SU-DHL-6 (cell line): ENCODE results near the gene SRGAP3.

Source experiments
- H2AFZ ChIP-seq: fragments of 200-600 bp; sonication (generic); 2 replicates; pipeline ENCODE4 v1.6.1; 2014; ENCODE audit warnings: low read depth, mild to moderate bottlenecking, moderate library complexity, mixed read lengths, antibody characterized with exemption, low read length; ENCODE audit not compliant: severe bottlenecking
- H3F3A ChIP-seq: fragments of 200-600 bp; shearing (Covaris generic); 2 replicates; pipeline ENCODE4 v1.6.0; 2016; ENCODE audit warnings: antibody characterized with exemption, mild to moderate bottlenecking; ENCODE audit not compliant: insufficient read depth
- H3K27ac ChIP-seq: fragments of 200-600 bp; sonication (generic); 2 replicates; pipeline ENCODE4 v1.5.1; 2016; ENCODE audit warnings: low read depth, mild to moderate bottlenecking, low read length, moderate library complexity, mixed read lengths
- H3K27me3 ChIP-seq: fragments of 200-600 bp; sonication (generic), shearing (Covaris generic); 2 replicates; pipeline ENCODE4 v1.6.0; 2014; ENCODE audit warnings: mild to moderate bottlenecking, low read length
- H3K36me3 ChIP-seq: fragments of 200-600 bp; sonication (generic); 2 replicates; pipeline ENCODE4 v1.6.1; 2014; ENCODE audit warnings: mild to moderate bottlenecking, low read length, mixed read lengths
- H3K4me2 ChIP-seq: fragments of 300-600, 200-600 bp; shearing (Covaris generic), sonication (generic); 2 replicates; pipeline ENCODE4 v1.6.0; 2014; ENCODE audit warnings: low read length, low read depth, mild to moderate bottlenecking; ENCODE audit not compliant: poor library complexity, severe bottlenecking
- H3K4me3 ChIP-seq: fragments of 200-600 bp; sonication (generic); 2 replicates; pipeline ENCODE4 v1.5.1; 2014; ENCODE audit warnings: antibody characterized with exemption, low read length, mild to moderate bottlenecking, mixed read lengths; ENCODE audit not compliant: insufficient read depth, poor library complexity, severe bottlenecking
- H3K79me2 ChIP-seq: fragments of 200-600 bp; sonication (generic); 2 replicates; pipeline ENCODE4 v1.6.1; 2014; ENCODE audit warnings: mild to moderate bottlenecking, low read length, moderate library complexity; ENCODE audit not compliant: insufficient read depth
- H3K9ac ChIP-seq: fragments of 200-600 bp; sonication (generic); 2 replicates; pipeline ENCODE4 v1.7.0; 2014; ENCODE audit warnings: mild to moderate bottlenecking, low read length
- H3K9me2 ChIP-seq: fragments of 200-600 bp; sonication (generic); replicated peaks from 2 replicates; pipeline ENCODE4 v1.6.1; 2014; ENCODE audit warnings: low read length; ENCODE audit not compliant: insufficient read depth
- H3K9me3 ChIP-seq: fragments of 200-600 bp; sonication (generic); 2 replicates; pipeline ENCODE4 v1.6.1; 2014; ENCODE audit warnings: low read length, mixed read lengths; ENCODE audit not compliant: insufficient read depth
- H4K20me1 ChIP-seq: fragments of 200-600 bp; sonication (generic); 2 replicates; pipeline ENCODE4 v1.6.1; 2014; ENCODE audit warnings: low read depth, mild to moderate bottlenecking, antibody characterized with exemption, low read length, moderate library complexity, mixed read lengths
- CTCF ChIP-seq: fragments of 200-600 bp; sonication (generic); IDR thresholded peaks from one replicate; pipeline ENCODE4 v1.5.1; 2017; ENCODE audit warnings: antibody characterized with exemption, mild to moderate bottlenecking, low read length, moderate library complexity; ENCODE audit not compliant: insufficient read depth, poor library complexity, severe bottlenecking
- EZH2phosphoT487 ChIP-seq: fragments of 200-600 bp; sonication (generic), shearing (Covaris generic); conservative IDR thresholded peaks from 2 replicates; pipeline ENCODE4 v1.6.1; 2018; ENCODE audit warnings: mild to moderate bottlenecking, antibody characterized with exemption, low read length, moderate library complexity, mixed read lengths

Gene SRGAP3

GRCh38 chr3:8952130-8952529 is 297.3 kb downstream of the SRGAP3 start:
- no peaks in the 10 kb centered on the region for H3K9me3 ChIP-seq
- no peak overlapping the region for H3K27ac ChIP-seq
- H3K9me2 ChIP-seq: no peaks in the 10 kb centered on the region
- H2AFZ ChIP-seq: no peak overlapping the region
- peaks cover 24% of the 10 kb centered on the region; the same call in 1 of the 2 replicates for H4K20me1 ChIP-seq
- H3K36me3 ChIP-seq: peaks cover 13% of the 10 kb centered on the region; the same call in 1 of the 2 replicates
- TF ChIP-seq CTCF (no peak), EZH2phosphoT487 (no peak)
- H3K4me2 ChIP-seq: no peak overlapping the region
- H3K9ac ChIP-seq: no peak overlapping the region
- H3K4me3 ChIP-seq: no peak overlapping the region
- H3K79me2 ChIP-seq: peaks cover 91% of the 10 kb centered on the region
- H3F3A ChIP-seq: no peaks in the 10 kb centered on the region; the same call in 1 of the 2 replicates
- H3K27me3 ChIP-seq: no peaks in the 10 kb centered on the region

- no peak overlapping the region for H3K9ac ChIP-seq
- no peaks in the 10 kb centered on the region for H3K9me2 ChIP-seq
- H3K4me3 ChIP-seq: no peak overlapping the region
- H3K4me2 ChIP-seq: no peak overlapping the region
- H3K27me3 ChIP-seq: no peaks in the 10 kb centered on the region
- H2AFZ ChIP-seq: no peak overlapping the region
- peaks cover 11% of the 10 kb centered on the region; the same call in 1 of the 2 replicates for H4K20me1 ChIP-seq
- H3K79me2 ChIP-seq: peaks cover 44% of the 10 kb centered on the region
- no peak overlapping the region for H3K27ac ChIP-seq
- no peaks in the 10 kb centered on the region for H3F3A ChIP-seq
- TF ChIP-seq CTCF (no peak), EZH2phosphoT487 (no peak)
- peaks cover 44% of the 10 kb centered on the region for H3K36me3 ChIP-seq
- H3K9me3 ChIP-seq: no peaks in the 10 kb centered on the region
These were observed 303.4 kb downstream of the SRGAP3 start for GRCh38 chr3:8945890-8946600.

- Histone ChIP-seq H3K79me2 (peaks cover 15% of the 10 kb centered on the region), H3K9ac (no peak overlapping the region), H2AFZ (no peak overlapping the region), H3K27ac (no peak overlapping the region), H3K9me2 (no peaks in the 10 kb centered on the region), H3K4me2 (no peak overlapping the region), H4K20me1 (0 out of 2 replicates have a peak, but pooled peaks cover 3% of the 10 kb centered on the region), H3K27me3 (no peaks in the 10 kb centered on the region), H3K4me3 (no peak overlapping the region), H3K9me3 (no peaks in the 10 kb centered on the region), H3K36me3 (peaks cover 62% of the 10 kb centered on the region), H3F3A (no peaks in the 10 kb centered on the region)
- TF ChIP-seq CTCF (no peak), EZH2phosphoT487 (no peak)
These were observed 306.5 kb downstream of the SRGAP3 start for GRCh38 chr3:8942746-8943488.
